WTC11 (cell line): ENCODE data around the gene PTPA. TPM values are rescaled to one million over a fixed set of nuclear protein-coding genes. Genes with fewer than 3 reads are reported as not detected.

Source experiments
- ATAC-seq: fragments of 200-7000 bp; cut with Tn5 transposase; 2 replicates; pipeline ENCODE4 v1.10.0; 2021; ENCODE audit warnings: mild to moderate bottlenecking, moderate library complexity
- CTCF ChIA-PET: fragments of 300-600 bp; sonication (Branson Sonifier 250); formaldehyde crosslinking; loops from one replicate; lab custom pipeline; 2021; ENCODE audit warnings: antibody characterized with exemption; lab: Charles Lee
- POLR2A ChIA-PET: fragments of 350-600 bp; sonication (Branson Sonifier 250); formaldehyde crosslinking; loops from one replicate; lab custom pipeline; 2021; ENCODE audit warnings: antibody characterized with exemption; lab: Charles Lee
- DNase-seq: peaks from one replicate; pipeline ENCODE4 v3.0.0; 2021; ENCODE audit warnings: low spot score
- H3K27ac Mint-ChIP-seq: 2 replicates; pipeline ENCODE4 v1.8.0; 2021; ENCODE audit warnings: mixed read lengths
- H3K27me3 Mint-ChIP-seq: 2 replicates; pipeline ENCODE4 v1.8.0; 2021; ENCODE audit warnings: low read depth, mild to moderate bottlenecking, moderate library complexity, mixed read lengths
- H3K36me3 Mint-ChIP-seq: 2 replicates; pipeline ENCODE4 v1.8.0; 2021; ENCODE audit warnings: mixed read lengths
- H3K4me1 Mint-ChIP-seq: 2 replicates; pipeline ENCODE4 v1.8.0; 2022; ENCODE audit warnings: mixed read lengths
- H3K4me3 Mint-ChIP-seq: 2 replicates; pipeline ENCODE4 v1.8.0; 2021; ENCODE audit warnings: mild to moderate bottlenecking, moderate library complexity, mixed read lengths
- H3K9me3 Mint-ChIP-seq: 2 replicates; pipeline ENCODE4 v1.8.0; 2021; ENCODE audit warnings: mixed read lengths
- ARID4B ChIP-seq: sonication (generic); formaldehyde crosslinking; IDR thresholded peaks from 2 replicates; pipeline ENCODE4 v1.8.0; 2023; ENCODE audit warnings: missing genetic modification reagents, mild to moderate bottlenecking, borderline replicate concordance
- CREM ChIP-seq: sonication (generic); formaldehyde crosslinking; IDR thresholded peaks from 2 replicates; pipeline ENCODE4 v1.8.1; 2022; ENCODE audit warnings: mild to moderate bottlenecking, missing genetic modification reagents, moderate library complexity
- E2F1 ChIP-seq: sonication (generic); formaldehyde crosslinking; IDR thresholded peaks from 2 replicates; pipeline ENCODE4 v1.8.0; 2022; ENCODE audit warnings: mild to moderate bottlenecking, missing genetic modification reagents
- E2F5 ChIP-seq: sonication (generic); formaldehyde crosslinking; IDR thresholded peaks from 2 replicates; pipeline ENCODE4 v1.8.1; 2022; ENCODE audit warnings: mild to moderate bottlenecking, moderate library complexity, missing genetic modification reagents
- ESRRA ChIP-seq: sonication (generic); formaldehyde crosslinking; IDR thresholded peaks from 2 replicates; pipeline ENCODE4 v1.8.1; 2022; ENCODE audit warnings: mild to moderate bottlenecking, missing genetic modification reagents, borderline replicate concordance
- FOXJ3 ChIP-seq: sonication (generic); formaldehyde crosslinking; IDR thresholded peaks from 2 replicates; pipeline ENCODE4 v1.9.0; 2021; ENCODE audit warnings: missing genetic modification reagents, mild to moderate bottlenecking, borderline replicate concordance
- FOXP1 ChIP-seq: sonication (generic); formaldehyde crosslinking; IDR thresholded peaks from 2 replicates; pipeline ENCODE4 v1.8.0; 2022; ENCODE audit warnings: missing genetic modification reagents, mild to moderate bottlenecking, moderate library complexity, borderline replicate concordance
- HMGXB4 ChIP-seq: sonication (generic); formaldehyde crosslinking; IDR thresholded peaks from 2 replicates; pipeline ENCODE4 v1.8.1; 2023; ENCODE audit warnings: mild to moderate bottlenecking, moderate library complexity, missing genetic modification reagents
- IRF2 ChIP-seq: sonication (generic); formaldehyde crosslinking; IDR thresholded peaks from 2 replicates; pipeline ENCODE4 v1.8.0; 2022; ENCODE audit warnings: low read depth, missing genetic modification reagents, borderline replicate concordance
- MAX ChIP-seq: sonication (generic); formaldehyde crosslinking; IDR thresholded peaks from 2 replicates; pipeline ENCODE4 v1.8.0; 2022; ENCODE audit warnings: mild to moderate bottlenecking, missing genetic modification reagents
- MLX ChIP-seq: sonication (generic); formaldehyde crosslinking; IDR thresholded peaks from 2 replicates; pipeline ENCODE4 v1.8.1; 2023; ENCODE audit warnings: mild to moderate bottlenecking, missing genetic modification reagents, moderate library complexity
- NR2C2 ChIP-seq: sonication (generic); formaldehyde crosslinking; IDR thresholded peaks from 2 replicates; pipeline ENCODE4 v1.8.0; 2022; ENCODE audit warnings: mild to moderate bottlenecking, missing genetic modification reagents
- SOX15 ChIP-seq: fragments of 250-450 bp; sonication (Bioruptor Pico); IDR thresholded peaks from 2 replicates; pipeline ENCODE4 v1.9.0; 2021; ENCODE audit warnings: mild to moderate bottlenecking
- SP1 ChIP-seq: sonication (generic); formaldehyde crosslinking; conservative IDR thresholded peaks from 2 replicates; pipeline ENCODE4 v1.8.1; 2022; ENCODE audit warnings: missing genetic modification reagents
- TCF7 ChIP-seq: sonication (generic); formaldehyde crosslinking; IDR thresholded peaks from 2 replicates; pipeline ENCODE4 v1.8.0; 2022; ENCODE audit warnings: mild to moderate bottlenecking, low read depth, missing genetic modification reagents, moderate library complexity
- TEAD4 ChIP-seq: sonication (generic); formaldehyde crosslinking; IDR thresholded peaks from 2 replicates; pipeline ENCODE4 v1.8.0; 2022; ENCODE audit warnings: mild to moderate bottlenecking, missing genetic modification reagents
- TP53 ChIP-seq: sonication (generic); formaldehyde crosslinking; IDR thresholded peaks from 2 replicates; pipeline ENCODE4 v1.8.1; 2023; ENCODE audit warnings: mild to moderate bottlenecking, missing genetic modification reagents
- USF1 ChIP-seq: sonication (generic); formaldehyde crosslinking; IDR thresholded peaks from 2 replicates; pipeline ENCODE4 v1.8.0; 2022; ENCODE audit warnings: mild to moderate bottlenecking, missing genetic modification reagents
- USF2 ChIP-seq: sonication (generic); formaldehyde crosslinking; IDR thresholded peaks from 2 replicates; pipeline ENCODE4 v1.8.1; 2023; ENCODE audit warnings: mild to moderate bottlenecking, missing genetic modification reagents, moderate library complexity
- ZNF219 ChIP-seq: sonication (generic); formaldehyde crosslinking; IDR thresholded peaks from 2 replicates; pipeline ENCODE4 v1.8.0; 2023; ENCODE audit warnings: missing genetic modification reagents, mild to moderate bottlenecking, borderline replicate concordance
- ZNF416 ChIP-seq: fragments of 250-450 bp; sonication (Bioruptor Pico); IDR thresholded peaks from 2 replicates; pipeline ENCODE4 v1.9.0; 2021; ENCODE audit warnings: mild to moderate bottlenecking, inconsistent platforms
- ZNF423 ChIP-seq: fragments of 250-450 bp; sonication (Bioruptor Pico); IDR thresholded peaks from 2 replicates; pipeline ENCODE4 v2.1.2; 2022; ENCODE audit warnings: mild to moderate bottlenecking, moderate library complexity
- ZNF425 ChIP-seq: fragments of 250-450 bp; sonication (Bioruptor Pico); conservative IDR thresholded peaks from 2 replicates; pipeline ENCODE4 v1.9.0; 2021; ENCODE audit warnings: mild to moderate bottlenecking
- total RNA-seq: library from RNA; stranded (reverse); gene quantifications from 3 replicates; pipeline ENCODE4 v1.2.3, GENCODE V29; 2021

The PTPA gene
- total RNA-seq, 1 experiment from 2014 or later: 186 TPM

GRCh38 chr9:129185991-129186390 lies 74.8 kb downstream of the PTPA start:
- Mint-ChIP-seq H3K4me3 (no peak overlapping the region), H3K27ac (no peak overlapping the region), H3K9me3 (peaks cover 6% of the 10 kb centered on the region; the same call in 1 of the 2 replicates), H3K4me1 (peaks cover 10% of the 10 kb centered on the region), H3K27me3 (peaks cover 92% of the 10 kb centered on the region), H3K36me3 (no peaks in the 10 kb centered on the region)
- POLR2A ChIA-PET: no interaction called here
- TF ChIP-seq MLX (CRISPR knock-in tag): no peak
- no peak for TF ChIP-seq E2F5 (CRISPR knock-in tag)
- no peak for TF ChIP-seq FOXJ3 (CRISPR knock-in tag)
- TF ChIP-seq ESRRA: no peak
- no peak for TF ChIP-seq TP53
- no peak for TF ChIP-seq ZNF423 (CRISPR knock-in tag)
- no peak for TF ChIP-seq NR2C2 (CRISPR knock-in tag)
- TF ChIP-seq USF2 (CRISPR knock-in tag): no peak
- no peak for TF ChIP-seq CREM (CRISPR knock-in tag)
- no peak for TF ChIP-seq E2F1 (CRISPR knock-in tag)
- TF ChIP-seq ARID4B (CRISPR knock-in tag): no peak
- no peak for TF ChIP-seq SP1 (CRISPR knock-in tag)
- TF ChIP-seq FOXP1 (CRISPR knock-in tag): no peak
- TF ChIP-seq SOX15 (CRISPR knock-in tag): no peak
- no peak for TF ChIP-seq ZNF219 (CRISPR knock-in tag)
- TF ChIP-seq MAX: no peak
- ATAC-seq: no peak
- no peak for DNase-seq
- CTCF ChIA-PET: no interaction called here

GRCh38 chr9:129187042-129187441 lies 75.8 kb downstream of the PTPA start:
- no peak for DNase-seq
- H3K36me3 Mint-ChIP-seq: no peaks in the 10 kb centered on the region
- peaks cover 91% of the 10 kb centered on the region for H3K27me3 Mint-ChIP-seq
- ATAC-seq: no peak
- ChIA-PET CTCF (interaction anchor here (0.6 to 1.0 kb wide), 5 partner anchors 9 to 44 kb away, joined by 3 to 5 read pairs (median 3); partner anchors contain the start of gene IER5L), POLR2A (no interaction called here)
- no peak overlapping the region for H3K4me3 Mint-ChIP-seq
- peaks cover 6% of the 10 kb centered on the region; the same call in 1 of the 2 replicates for H3K9me3 Mint-ChIP-seq
- peaks cover 10% of the 10 kb centered on the region for H3K4me1 Mint-ChIP-seq
- H3K27ac Mint-ChIP-seq: no peak overlapping the region
- no peak for TF ChIP-seq TP53
- no peak for TF ChIP-seq NR2C2 (CRISPR knock-in tag)
- no peak for TF ChIP-seq ZNF416 (CRISPR knock-in tag)
- TF ChIP-seq TCF7 (CRISPR knock-in tag): no peak
- TF ChIP-seq ZNF423 (CRISPR knock-in tag): no peak
- TF ChIP-seq HMGXB4 (CRISPR knock-in tag): no peak
- TF ChIP-seq TEAD4 (CRISPR knock-in tag): no peak
- TF ChIP-seq USF1 (CRISPR knock-in tag): no peak
- no peak for TF ChIP-seq IRF2 (CRISPR knock-in tag)
- no peak for TF ChIP-seq ZNF425 (CRISPR knock-in tag)
